DMS114 treated with DMSO at 0.1 percent for 48 hours (cell line): Measurements from ENCODE around the gene MAP3K19.
"Not testable (repeated sequence)": the region's sequence is repeated elsewhere in the genome, so short reads cannot be mapped to it uniquely, and the experiment has no call there.

Experiments
- DNase-seq: peaks from one replicate; lab custom pipeline; 2025; ENCODE audit not compliant: unreplicated experiment; lab: John Stamatoyannopoulos, UW

Gene MAP3K19

GRCh38 chr2:135052042-135052876 lies 5.0 kb upstream of the MAP3K19 start, which contains the start of gene RAB3GAP1:
TSS of gene RAB3GAP1 (plus strand) at chr2:135052292. CDS start at chr2:135052308, 16 bp downstream.
- peak; percentile 50 for DNase-seq

DNA sequence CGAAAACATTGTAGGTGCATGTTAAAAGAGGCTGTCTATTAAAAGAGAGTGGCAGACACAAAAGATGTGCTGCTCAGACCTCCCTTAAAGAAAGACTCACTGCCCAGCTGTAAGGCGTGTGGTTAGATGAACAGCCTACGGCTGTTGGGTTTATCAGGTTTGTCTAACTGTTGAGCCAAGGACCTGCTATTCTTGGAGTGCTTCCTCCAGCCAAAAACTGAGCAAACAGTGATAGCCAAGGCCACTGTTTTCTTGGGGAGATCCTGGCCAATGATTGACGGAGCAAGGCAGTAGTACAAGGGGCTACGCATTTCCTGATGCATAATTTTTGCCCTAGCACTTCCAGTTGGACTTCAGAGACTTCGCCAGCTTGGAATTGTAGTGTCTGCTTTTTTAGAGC lies 3.4 kb upstream of the MAP3K19 start:
- no peak for DNase-seq

DNA sequence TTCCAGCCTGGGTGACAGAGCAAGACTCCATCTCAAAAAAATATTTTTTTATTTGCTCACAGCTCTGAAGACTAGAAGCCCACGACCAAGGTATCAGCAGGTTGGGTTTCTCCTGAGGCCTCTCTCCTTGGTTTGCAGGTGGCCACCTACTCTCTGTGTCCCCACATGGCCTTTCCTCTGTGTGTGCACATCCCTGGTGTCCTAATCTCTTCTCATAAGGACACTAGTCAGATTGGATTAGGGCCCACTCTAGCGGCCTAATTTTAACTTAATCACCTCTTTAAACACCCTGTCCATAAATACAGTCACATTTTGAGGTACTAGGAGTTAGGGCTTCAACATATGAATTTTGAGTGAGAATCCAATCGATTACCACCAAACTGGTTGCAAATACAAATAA lies 2.9 kb upstream of the MAP3K19 start:
- no peak for DNase-seq

DNA sequence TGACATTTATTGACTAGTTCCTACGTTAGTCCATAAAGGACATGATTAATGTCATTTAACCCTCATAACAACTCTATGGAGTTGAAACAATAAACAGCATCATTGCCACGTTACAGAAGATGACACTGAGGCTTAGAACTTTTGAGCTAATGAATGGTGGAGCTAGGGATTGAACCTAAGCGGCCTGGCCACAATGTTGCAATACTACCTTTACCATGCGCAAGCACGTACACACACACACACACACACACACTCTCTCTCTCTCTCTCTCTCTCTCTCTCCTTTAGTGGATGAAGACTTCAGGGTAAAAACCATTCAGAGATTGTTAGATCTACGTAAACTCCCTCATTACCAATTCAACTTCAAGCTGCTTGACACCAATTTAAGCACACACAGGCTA lies 875 bp upstream of the MAP3K19 start:
- DNase-seq, result no peak

GRCh38 chr2:135043345-135043744 lies 3.9 kb downstream of the MAP3K19 start:
- no peak for DNase-seq

DNA sequence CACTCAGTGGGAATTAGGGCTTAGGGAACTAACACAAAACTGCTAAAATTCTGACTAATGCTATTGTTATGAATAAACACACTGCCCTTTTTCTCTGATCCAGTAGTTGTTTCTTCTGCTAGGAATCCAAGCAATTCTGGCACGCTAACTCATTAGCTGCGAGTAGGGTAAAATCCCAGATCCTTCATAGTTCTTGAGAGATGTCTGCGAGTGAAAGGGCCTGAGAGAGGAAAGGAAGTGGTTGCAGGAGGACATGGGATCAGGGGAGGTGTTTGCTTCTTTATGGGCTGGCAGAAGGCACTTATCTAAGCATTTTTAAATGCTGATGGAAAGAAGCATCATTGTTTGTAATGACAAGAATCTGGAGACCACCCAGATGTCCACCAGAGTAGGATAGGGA lies 9.4 kb downstream of the MAP3K19 start:
- DNase-seq, result no peak

- not testable (repeated sequence) for DNase-seq
Measured at GRCh38 chr2:135033216-135033615, 14.0 kb downstream of the MAP3K19 start.

DNA sequence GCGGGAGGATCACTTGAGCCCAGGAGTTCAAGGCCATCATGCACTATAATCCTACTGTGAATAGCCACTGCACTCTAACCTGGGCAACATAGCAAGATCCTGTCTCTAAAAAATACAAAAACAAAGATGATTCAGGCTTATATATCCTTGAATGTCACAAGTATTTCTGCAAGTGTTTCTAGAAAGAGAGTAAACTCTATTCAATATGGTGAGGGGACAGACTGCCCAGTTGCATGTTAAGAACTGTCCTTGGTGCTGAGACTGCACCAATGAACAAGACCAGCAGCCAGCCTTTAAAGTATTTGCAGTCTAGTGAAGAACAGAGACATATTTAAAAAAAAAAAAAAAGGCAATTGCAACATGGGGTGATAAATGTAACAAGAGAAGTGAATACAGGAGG lies 16.4 kb downstream of the MAP3K19 start:
- DNase-seq, result no peak

DNA sequence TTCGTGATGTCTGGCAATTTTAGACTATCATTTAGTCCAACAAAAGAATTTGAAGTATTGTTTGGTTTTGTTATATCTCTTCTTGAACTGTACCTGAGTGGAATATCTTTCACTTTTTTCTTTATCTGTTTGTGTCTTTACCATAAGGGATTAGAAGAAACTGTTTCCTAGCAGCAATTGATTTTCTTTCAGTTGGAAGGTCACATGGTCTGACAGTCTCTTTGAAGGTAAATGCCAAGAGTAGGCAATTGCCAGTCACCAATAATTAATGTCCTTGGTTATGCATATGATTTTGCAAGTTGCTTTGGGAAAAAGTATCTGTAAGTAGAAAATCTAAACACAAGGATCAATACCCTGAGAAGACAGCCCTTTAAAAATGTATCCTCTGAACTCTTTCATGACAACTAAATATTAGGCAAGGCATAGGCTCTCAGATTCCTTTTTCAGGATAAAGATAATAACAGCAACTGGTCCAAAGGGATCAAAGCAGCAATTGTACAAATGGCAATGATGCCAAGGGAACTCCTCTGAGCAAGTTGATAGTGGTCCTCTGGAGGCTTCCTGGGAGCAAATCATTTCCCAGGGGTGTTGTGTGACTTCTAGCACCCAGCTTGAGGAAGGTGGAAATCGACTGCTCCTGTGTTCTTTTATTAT lies 17.6 kb downstream of the MAP3K19 start:
- no peak for DNase-seq

GRCh38 chr2:135023886-135024485 lies 23.3 kb downstream of the MAP3K19 start:
- no peak for DNase-seq

DNA sequence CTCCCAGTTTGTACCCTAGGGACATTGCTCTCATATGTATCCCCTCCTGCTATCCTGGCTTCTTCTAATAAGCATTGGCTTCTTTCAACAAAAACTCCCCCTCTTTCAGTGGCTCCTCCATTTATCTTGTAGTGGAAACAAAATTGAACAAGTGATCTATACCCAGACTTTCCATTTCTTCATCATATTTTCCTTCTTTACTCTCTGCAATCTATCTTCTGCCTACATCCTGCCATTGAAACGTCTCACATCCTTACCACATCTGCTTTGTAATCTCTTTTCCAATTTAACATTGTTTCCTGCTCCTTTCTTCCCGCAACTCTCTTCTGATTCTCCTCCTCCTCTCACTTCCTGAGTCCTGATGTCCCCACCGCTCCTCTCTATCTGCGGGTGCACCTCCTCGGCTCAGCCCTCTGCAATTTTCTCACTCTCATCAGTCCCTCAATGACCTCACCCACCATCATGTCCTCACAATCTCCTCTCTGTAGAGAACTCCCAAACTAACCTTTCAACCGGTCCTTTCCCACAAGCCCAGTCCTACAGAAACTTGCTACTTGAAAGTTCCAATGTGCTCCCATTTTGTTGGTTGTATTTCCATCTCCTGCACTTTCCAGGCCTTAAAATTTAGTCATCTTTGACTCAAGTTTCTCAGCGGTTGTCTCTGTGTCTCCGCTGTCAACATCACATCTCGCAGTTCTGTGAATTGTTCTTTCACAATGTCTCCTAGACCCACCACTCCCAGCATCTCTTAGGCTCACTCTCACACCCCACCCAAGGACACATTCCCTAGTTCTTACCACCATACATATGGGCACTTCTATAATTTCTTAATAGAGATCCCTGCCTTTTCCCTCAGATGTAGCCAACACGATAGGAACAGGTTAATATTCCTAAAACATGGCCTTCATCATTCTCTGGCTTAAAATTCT lies 24.0 kb downstream of the MAP3K19 start:
- DNase-seq, result no peak

- no peak for DNase-seq
Measured at GRCh38 chr2:135021618-135022017, 25.6 kb downstream of the MAP3K19 start.

GRCh38 chr2:135011633-135012032 lies 35.6 kb downstream of the MAP3K19 start:
- no peak for DNase-seq

DNA sequence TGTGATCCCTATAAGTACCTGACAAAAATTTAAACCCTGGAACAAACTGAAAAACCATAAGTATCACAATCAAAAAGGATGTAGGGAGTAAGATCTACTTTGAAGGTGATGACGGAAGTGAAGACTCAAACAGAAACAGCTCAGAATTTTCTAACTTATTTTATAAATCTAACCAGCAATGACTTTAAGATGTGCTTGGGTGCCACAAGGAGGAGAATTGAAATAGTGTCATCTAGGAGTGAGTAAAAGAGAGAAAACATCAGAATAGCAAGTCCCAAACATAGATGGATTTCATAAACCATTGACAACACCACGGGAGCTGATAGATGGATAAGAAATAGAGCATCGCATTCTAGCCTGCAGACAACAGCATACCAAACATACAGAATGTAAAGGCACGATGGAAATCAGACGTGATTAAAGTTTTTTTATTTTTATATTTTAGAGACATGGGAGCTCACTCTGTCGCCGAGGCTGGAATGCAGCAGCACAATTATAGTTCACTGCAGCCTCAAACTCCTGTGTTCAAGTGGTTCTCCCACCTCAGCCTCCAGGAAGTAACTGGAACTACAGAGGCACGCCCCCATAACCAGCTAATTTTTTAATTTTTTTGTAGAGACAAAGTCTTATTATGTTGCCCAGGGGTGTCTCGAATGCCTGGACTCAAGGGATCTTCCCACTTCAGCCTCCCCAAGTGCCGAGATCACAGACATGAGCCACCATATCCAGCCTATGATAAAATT lies 36.9 kb downstream of the MAP3K19 start:
- DNase-seq, result no peak

DNA sequence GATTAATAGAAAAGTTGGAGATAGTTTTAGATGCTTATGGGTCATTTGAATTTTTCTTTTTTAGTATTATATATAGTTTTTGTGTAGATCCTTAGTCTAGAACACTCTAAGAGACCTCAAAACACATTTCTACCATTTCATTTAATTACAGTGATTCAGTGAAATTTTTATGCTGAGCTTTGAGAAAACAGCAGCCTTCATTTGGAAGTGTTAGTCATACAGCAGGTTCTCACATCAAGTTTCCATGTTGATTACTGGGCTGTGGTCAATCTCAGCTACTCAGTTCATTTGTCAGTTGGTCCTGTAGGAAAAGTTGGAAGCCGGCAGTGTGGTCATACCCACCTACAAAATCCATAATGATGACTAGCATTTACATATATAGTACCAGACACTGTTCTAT lies 37.9 kb downstream of the MAP3K19 start:
- DNase-seq, result no peak

- no peak for DNase-seq
Measured at GRCh38 chr2:135005753-135006152, 41.5 kb downstream of the MAP3K19 start.

DNA sequence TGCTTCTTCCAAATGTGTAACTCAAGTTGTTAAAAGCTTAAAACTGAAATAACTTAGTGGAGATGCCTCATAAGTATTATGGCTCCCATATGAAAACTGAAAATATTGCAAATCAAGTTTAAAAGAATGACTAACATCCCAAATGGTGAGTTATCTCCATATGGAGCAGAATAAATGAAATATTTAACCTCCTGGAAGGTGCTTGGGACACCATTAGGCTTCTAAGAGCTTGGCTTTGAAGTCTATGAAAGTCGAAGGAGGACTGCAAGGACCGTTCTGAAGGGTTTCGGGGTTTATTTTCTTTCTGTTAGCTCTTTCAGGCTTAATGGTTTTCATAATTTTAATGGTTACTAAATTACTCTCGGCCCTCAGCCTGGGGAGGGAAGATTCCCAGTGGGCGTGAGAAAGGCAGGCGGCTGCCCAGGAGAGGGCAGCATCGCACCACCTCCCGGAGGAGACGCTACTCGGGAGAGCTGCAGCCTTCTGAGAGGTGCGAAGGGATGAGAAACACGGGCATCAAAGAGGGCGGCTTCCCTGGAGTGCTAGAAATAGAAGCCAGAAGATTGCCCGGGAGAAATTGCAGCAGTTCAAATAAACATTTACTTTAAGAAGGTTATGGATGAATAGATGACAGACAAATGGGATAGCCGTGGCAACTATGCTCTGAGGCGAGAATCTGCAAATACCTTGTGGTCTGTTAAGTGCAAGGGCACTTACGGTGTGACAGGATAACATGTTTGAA lies 43.1 kb downstream of the MAP3K19 start:
- DNase-seq, result peak; percentile 15

DNA sequence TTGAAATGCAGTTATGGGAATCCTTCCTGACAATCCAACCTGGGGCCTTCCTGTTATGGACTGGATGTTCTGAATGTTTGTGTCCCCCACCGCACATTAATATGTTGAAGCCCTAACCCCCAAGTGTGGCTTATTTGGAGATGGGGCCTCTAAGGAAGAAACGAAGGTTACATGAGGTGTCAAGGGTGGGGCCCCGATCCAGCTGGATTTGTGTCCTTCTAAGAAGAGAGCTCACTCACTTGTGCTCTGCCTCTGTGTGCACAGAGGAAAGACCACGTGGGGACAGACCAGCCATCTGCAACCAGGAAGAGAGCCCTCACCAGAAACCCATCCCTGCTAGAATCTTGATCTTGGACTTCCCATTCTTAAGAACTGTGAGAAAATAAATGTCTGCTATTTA lies 44.4 kb downstream of the MAP3K19 start:
- DNase-seq, result no peak

DNA sequence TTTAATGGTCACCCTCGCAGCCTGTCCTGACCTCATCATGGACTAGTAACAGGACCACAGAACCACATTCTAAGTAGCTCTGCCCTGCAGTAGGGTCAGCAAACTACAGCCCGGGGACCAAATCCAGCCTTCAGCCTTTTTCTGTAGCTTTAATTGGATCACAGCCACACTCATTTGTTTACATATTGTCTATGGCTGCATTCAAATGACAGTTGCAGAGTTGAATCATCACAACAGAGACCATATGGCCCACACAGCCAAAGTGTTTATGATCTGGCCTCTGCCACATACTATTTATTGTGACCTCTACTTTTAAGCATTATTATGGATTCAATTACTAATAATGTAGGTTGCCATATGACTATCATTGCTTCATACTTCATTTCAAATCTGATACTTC lies 47.7 kb downstream of the MAP3K19 start:
- no peak for DNase-seq
